Tibial nerve (tissue), 4 donors: ENCODE measurements around the gene INHBC. TPM values are rescaled to one million over a fixed set of nuclear protein-coding genes. Genes with fewer than 3 reads are reported as not detected.

ENCODE experiments used
- DNase-seq, 2 donors: peaks; one replicate each; pipeline ENCODE4 v3.0.0-alpha.2; 2019; ENCODE audit warnings: low spot score in 2 of 2
- H3K27ac ChIP-seq, 4 donors: fragments of 200-600 bp; sonication (generic) in 3 of 4; one replicate each; pipeline ENCODE4 v1.5.1; 2017 to 2019; ENCODE audit warnings: mild to moderate bottlenecking in 1 of 4
- H3K27me3 ChIP-seq, 2 donors: fragments of 200-600 bp; sonication (generic) in 1 of 2; one replicate each; pipeline versions ENCODE4 v1.5.1 to v1.6.0; 2017 to 2019
- H3K36me3 ChIP-seq, 3 donors: fragments of 200-600 bp; sonication (generic); one replicate each; pipeline ENCODE4 v1.5.1; 2018 to 2019
- H3K4me1 ChIP-seq, 4 donors: fragments of 200-600 bp; sonication (generic) in 3 of 4; one replicate each; pipeline ENCODE4 v1.5.1; 2017 to 2019
- H3K4me3 ChIP-seq, 4 donors: fragments of 200-600 bp; sonication (generic) in 3 of 4; one replicate each; pipeline ENCODE4 v1.5.1; 2017 to 2019; ENCODE audit warnings: mild to moderate bottlenecking in 1 of 4, moderate library complexity in 1 of 4
- H3K9me3 ChIP-seq, 4 donors: fragments of 200-600 bp; sonication (generic) in 3 of 4; one replicate each; pipeline ENCODE4 v1.5.1; 2017 to 2019
- EP300 ChIP-seq, 2 donors: sonication (generic); formaldehyde crosslinking; IDR thresholded peaks; one replicate each; pipeline ENCODE4 v1.6.1; 2017; ENCODE audit warnings: antibody characterized with exemption in 2 of 2, mild to moderate bottlenecking in 1 of 2
- POLR2A ChIP-seq, 2 donors: fragments of 450-650 bp; IDR thresholded peaks; one replicate each; pipeline ENCODE4 v1.6.1; 2017; ENCODE audit warnings: antibody characterized with exemption in 2 of 2, mild to moderate bottlenecking in 2 of 2, moderate library complexity in 2 of 2
- WGBS, 2 donors: methylation state at CpG; one replicate each; pipeline ENCODE4 v1.1.5; 2018; 5-methylcytosine and 5-hydroxymethylcytosine counted together
- total RNA-seq, 4 donors: library from RNA; depleted of rRNA; stranded (reverse); fragments of >200 nt; gene quantifications; one replicate each; pipeline ENCODE4 v1.1.0, GENCODE V29; 2016
- TF ChIP-seq, protein P1 (sequence below), 5 experiments: fragments of 200-600 bp in 3 of 5; fragments of 450-650 bp in 2 of 5; sonication (generic) in 3 of 5; IDR thresholded peaks; one replicate each; pipeline ENCODE4 v1.5.1; 2016 to 2019; ENCODE audit warnings: antibody characterized with exemption in 5 of 5, mild to moderate bottlenecking in 3 of 5, moderate library complexity in 2 of 5

The INHBC gene, protein sequence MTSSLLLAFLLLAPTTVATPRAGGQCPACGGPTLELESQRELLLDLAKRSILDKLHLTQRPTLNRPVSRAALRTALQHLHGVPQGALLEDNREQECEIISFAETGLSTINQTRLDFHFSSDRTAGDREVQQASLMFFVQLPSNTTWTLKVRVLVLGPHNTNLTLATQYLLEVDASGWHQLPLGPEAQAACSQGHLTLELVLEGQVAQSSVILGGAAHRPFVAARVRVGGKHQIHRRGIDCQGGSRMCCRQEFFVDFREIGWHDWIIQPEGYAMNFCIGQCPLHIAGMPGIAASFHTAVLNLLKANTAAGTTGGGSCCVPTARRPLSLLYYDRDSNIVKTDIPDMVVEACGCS
- not detected for total RNA-seq

DNA sequence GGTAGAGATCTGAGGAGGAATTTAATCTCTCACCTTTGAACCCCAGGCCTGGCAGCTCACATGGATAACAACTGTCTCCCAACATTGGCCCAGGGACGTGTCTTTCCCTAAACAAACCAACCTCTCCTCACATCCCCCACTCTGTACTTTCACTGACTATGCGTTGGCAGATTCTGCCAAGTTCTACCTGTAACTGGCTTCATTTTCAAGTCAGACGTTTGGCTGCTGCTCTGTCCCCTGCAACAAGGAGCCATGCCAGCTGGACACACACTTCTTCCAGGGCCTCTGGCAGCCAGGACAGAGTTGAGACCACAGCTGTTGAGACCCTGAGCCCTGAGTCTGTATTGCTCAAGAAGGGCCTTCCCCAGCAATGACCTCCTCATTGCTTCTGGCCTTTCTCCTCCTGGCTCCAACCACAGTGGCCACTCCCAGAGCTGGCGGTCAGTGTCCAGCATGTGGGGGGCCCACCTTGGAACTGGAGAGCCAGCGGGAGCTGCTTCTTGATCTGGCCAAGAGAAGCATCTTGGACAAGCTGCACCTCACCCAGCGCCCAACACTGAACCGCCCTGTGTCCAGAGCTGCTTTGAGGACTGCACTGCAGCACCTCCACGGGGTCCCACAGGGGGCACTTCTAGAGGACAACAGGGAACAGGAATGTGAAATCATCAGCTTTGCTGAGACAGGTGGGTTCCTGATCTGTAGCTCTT is at the start of gene INHBC:
Gene INHBC (plus strand): TSS at position 268 of the 707 bp plus-strand sequence. CDS start 103 bp downstream, at position 371.
- Histone ChIP-seq H3K9me3 (no peaks in the 10 kb centered on the region), H3K27ac (no peak within 1 kb of the TSS), H3K36me3 (no peaks in the 10 kb centered on the region), H3K4me3 (no peak within 1 kb of the TSS), H3K27me3 (no peaks in the 10 kb centered on the region), H3K4me1 (peaks cover 0 to 9% (median 3%) of the 10 kb centered on the region in 4 donors)
- 64 to 80% methylated on average over 8 of the region's 8 CpGs for WGBS, 2 donors
- TF ChIP-seq, protein P1, sequence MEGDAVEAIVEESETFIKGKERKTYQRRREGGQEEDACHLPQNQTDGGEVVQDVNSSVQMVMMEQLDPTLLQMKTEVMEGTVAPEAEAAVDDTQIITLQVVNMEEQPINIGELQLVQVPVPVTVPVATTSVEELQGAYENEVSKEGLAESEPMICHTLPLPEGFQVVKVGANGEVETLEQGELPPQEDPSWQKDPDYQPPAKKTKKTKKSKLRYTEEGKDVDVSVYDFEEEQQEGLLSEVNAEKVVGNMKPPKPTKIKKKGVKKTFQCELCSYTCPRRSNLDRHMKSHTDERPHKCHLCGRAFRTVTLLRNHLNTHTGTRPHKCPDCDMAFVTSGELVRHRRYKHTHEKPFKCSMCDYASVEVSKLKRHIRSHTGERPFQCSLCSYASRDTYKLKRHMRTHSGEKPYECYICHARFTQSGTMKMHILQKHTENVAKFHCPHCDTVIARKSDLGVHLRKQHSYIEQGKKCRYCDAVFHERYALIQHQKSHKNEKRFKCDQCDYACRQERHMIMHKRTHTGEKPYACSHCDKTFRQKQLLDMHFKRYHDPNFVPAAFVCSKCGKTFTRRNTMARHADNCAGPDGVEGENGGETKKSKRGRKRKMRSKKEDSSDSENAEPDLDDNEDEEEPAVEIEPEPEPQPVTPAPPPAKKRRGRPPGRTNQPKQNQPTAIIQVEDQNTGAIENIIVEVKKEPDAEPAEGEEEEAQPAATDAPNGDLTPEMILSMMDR (IDR thresholded peaks at IDR 0.05): no peak
- no peak for TF ChIP-seq POLR2A (IDR thresholded peaks at IDR 0.05)
- no peak for TF ChIP-seq EP300 (IDR thresholded peaks at IDR 0.05)
- no peak for DNase-seq

DNA sequence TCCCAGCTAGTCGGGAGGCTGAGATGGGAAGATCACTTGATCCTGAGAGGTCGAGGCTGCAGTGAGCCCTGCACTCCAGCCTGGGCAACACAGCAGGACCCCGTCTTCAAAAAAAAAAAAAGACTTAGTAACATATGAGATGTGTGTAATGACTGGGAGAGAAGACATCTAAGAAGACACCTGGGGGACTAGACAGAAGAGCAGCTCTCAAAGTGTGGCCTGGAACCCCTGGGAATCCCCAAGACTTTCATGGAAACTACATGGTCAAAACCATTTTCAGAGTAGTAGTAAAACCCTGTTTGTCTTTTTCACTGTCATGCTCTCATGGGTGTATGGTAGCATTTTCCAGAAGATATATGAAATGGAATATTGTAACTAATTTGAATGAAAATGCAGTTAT is 49.0 kb upstream of the INHBC start:
- H3K4me3 ChIP-seq: no peak overlapping the region
- TF ChIP-seq, protein P1 (IDR thresholded peaks at IDR 0.05): no peak
- peaks cover 0 to 7% (median 0%) of the 10 kb centered on the region in 4 donors for H3K4me1 ChIP-seq
- peaks cover 0 to 30% (median 0%) of the 10 kb centered on the region in 3 donors for H3K36me3 ChIP-seq
- no peaks in the 10 kb centered on the region for H3K27me3 ChIP-seq
- WGBS, 2 donors: 94 to 97% methylated on average over 3 of the region's 3 CpGs
- H3K9me3 ChIP-seq: no peaks in the 10 kb centered on the region
- no peak for DNase-seq
- no peak overlapping the region for H3K27ac ChIP-seq

DNA sequence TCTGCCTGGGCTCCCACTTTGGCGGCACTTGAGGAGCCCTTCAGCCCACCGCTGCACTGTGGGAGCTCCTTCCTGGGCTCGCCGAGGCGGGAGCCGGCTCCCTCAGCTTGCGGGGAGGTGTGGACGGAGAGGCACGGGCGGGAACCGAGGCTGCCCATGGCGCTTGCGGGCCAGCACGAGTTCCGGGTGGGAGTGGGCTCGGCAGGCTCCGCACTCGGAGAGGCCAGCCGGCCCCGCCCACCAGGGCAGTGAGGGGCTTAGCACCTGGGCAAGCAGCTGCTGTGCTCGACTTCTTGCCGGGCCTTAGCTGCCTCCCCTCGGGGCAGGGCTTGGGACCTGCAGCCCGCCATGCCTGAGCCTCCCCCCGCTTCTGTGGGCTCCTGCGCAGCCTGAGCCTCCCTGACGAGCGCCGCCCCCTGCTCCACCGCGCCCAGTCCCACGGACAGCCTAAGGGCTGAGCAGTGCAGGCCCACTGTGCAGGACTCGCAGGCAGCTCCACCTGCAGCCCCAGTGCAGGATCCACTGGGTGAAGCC is 48.3 kb upstream of the INHBC start:
- no peaks in the 10 kb centered on the region for H3K27me3 ChIP-seq
- no peaks in the 10 kb centered on the region for H3K9me3 ChIP-seq
- 95 to 97% methylated on average over 22 to 29 of the region's 33 CpGs for WGBS, 2 donors
- peaks cover 0 to 32% (median 0%) of the 10 kb centered on the region in 3 donors for H3K36me3 ChIP-seq
- no peak overlapping the region for H3K27ac ChIP-seq
- DNase-seq: no peak
- TF ChIP-seq, protein P1 (IDR thresholded peaks at IDR 0.05): no peak
- TF ChIP-seq EP300 (IDR thresholded peaks at IDR 0.05): no peak
- no peak for TF ChIP-seq POLR2A (IDR thresholded peaks at IDR 0.05)
- H3K4me1 ChIP-seq: peaks cover 0 to 7% (median 0%) of the 10 kb centered on the region in 4 donors
- H3K4me3 ChIP-seq: no peak overlapping the region

DNA sequence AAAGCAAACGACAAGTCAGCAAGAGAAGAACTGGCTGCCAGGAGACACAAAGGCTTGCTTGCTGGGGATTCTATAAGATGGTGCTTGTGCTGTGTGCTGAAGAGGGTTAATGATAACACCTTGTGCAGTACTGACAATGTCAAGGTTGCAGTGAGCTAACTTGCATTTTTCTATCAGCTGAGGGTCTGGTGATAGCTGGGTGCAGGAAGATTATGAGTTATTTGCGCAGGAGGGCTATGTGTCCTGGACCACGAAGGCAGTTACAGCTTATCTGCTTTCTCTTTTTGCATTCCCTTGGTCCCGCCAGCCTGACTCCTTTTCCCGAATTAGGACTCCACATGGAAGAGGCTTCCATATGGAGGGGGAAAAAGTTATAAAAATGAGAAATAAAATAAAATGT is 46.2 kb upstream of the INHBC start:
- WGBS, 2 donors: 92 to 94% methylated on average over 5 of the region's 5 CpGs
- no peaks in the 10 kb centered on the region for H3K9me3 ChIP-seq
- H3K27me3 ChIP-seq: no peaks in the 10 kb centered on the region
- TF ChIP-seq, protein P1 (IDR thresholded peaks at IDR 0.05): no peak
- TF ChIP-seq EP300 (IDR thresholded peaks at IDR 0.05): no peak
- TF ChIP-seq POLR2A (IDR thresholded peaks at IDR 0.05): no peak
- peaks cover 0 to 7% (median 0%) of the 10 kb centered on the region in 4 donors for H3K4me1 ChIP-seq
- H3K36me3 ChIP-seq: peaks cover 0 to 41% (median 0%) of the 10 kb centered on the region in 3 donors
- DNase-seq: no peak
- H3K27ac ChIP-seq: no peak overlapping the region
- H3K4me3 ChIP-seq: no peak overlapping the region

GRCh38 chr12:57389033-57389432 is 45.6 kb upstream of the INHBC start:
- H3K27me3 ChIP-seq: no peaks in the 10 kb centered on the region
- 55 to 60% methylated on average over 3 of the region's 3 CpGs for WGBS, 2 donors
- no peaks in the 10 kb centered on the region for H3K9me3 ChIP-seq
- H3K36me3 ChIP-seq: peaks cover 0 to 47% (median 0%) of the 10 kb centered on the region in 3 donors
- H3K4me3 ChIP-seq: no peak overlapping the region
- H3K27ac ChIP-seq: no peak overlapping the region
- peaks cover 0 to 7% (median 0%) of the 10 kb centered on the region in 4 donors for H3K4me1 ChIP-seq
- TF ChIP-seq POLR2A (IDR thresholded peaks at IDR 0.05) (no peak), EP300 (IDR thresholded peaks at IDR 0.05) (no peak)
- TF ChIP-seq, protein P1 (IDR thresholded peaks at IDR 0.05): no peak
- no peak for DNase-seq
